ENCODE results near the gene PMF1.

DNA sequence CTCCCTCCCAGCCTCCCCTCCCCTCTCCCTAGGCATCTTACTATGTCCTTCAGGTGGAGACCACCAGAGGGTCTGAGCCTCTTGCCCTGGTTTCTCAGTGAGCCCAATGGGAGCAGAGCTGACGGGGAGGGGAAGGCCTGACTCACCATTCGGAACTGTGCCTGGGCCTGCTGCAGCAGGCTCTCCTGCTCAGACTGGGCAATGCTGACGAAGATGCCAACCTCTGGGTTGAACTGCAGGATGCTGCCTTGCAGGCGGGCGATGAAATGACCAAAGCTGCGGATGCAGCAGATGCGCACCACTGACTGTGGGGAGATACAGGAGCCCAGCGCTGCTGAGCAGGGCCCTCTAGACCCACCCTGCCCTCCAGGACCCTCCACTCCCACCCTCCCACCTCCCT, 46.1 kb downstream of the PMF1 start:
- TF ChIP-seq, protein P1, sequence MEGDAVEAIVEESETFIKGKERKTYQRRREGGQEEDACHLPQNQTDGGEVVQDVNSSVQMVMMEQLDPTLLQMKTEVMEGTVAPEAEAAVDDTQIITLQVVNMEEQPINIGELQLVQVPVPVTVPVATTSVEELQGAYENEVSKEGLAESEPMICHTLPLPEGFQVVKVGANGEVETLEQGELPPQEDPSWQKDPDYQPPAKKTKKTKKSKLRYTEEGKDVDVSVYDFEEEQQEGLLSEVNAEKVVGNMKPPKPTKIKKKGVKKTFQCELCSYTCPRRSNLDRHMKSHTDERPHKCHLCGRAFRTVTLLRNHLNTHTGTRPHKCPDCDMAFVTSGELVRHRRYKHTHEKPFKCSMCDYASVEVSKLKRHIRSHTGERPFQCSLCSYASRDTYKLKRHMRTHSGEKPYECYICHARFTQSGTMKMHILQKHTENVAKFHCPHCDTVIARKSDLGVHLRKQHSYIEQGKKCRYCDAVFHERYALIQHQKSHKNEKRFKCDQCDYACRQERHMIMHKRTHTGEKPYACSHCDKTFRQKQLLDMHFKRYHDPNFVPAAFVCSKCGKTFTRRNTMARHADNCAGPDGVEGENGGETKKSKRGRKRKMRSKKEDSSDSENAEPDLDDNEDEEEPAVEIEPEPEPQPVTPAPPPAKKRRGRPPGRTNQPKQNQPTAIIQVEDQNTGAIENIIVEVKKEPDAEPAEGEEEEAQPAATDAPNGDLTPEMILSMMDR (conservative IDR thresholded peaks at IDR 0.05; ENCODE audit: low read depth, low read length): no peak
- no peak for TF ChIP-seq EZH2 (IDR thresholded peaks at IDR 0.05; ENCODE audit: borderline replicate concordance, low read depth, low read length, poor library complexity, severe bottlenecking)

Measured in A673 (cell line).